HEK293 (cell line): Measurements from ENCODE around the gene STX11.

ENCODE experiments used
- ELK4 ChIP-seq: IDR thresholded peaks from 2 replicates; pipeline ENCODE4 v1.6.1; 2011; ENCODE audit warnings: mild to moderate bottlenecking, low read depth, low read length, borderline replicate concordance
- GLIS2 ChIP-seq: fragments of 450-650 bp; formaldehyde crosslinking; IDR thresholded peaks from 2 replicates; pipeline ENCODE4 v1.5.1; 2016; ENCODE audit warnings: missing biosample characterization, missing genetic modification characterization
- KLF7 ChIP-seq: fragments of 450-650 bp; formaldehyde crosslinking; IDR thresholded peaks from 2 replicates; pipeline ENCODE4 v1.5.1; 2016; ENCODE audit warnings: missing biosample characterization, missing genetic modification characterization, borderline replicate concordance
- MZF1 ChIP-seq: fragments of 450-650 bp; formaldehyde crosslinking; IDR thresholded peaks from 2 replicates; pipeline ENCODE4 v1.5.1; 2017; ENCODE audit warnings: missing biosample characterization, missing genetic modification characterization, borderline replicate concordance
- PRDM2 ChIP-seq: fragments of 450-650 bp; formaldehyde crosslinking; IDR thresholded peaks from 2 replicates; pipeline ENCODE4 v1.5.1; 2016; ENCODE audit warnings: missing biosample characterization, missing genetic modification characterization, borderline replicate concordance
- SCRT1 ChIP-seq: fragments of 450-650 bp; formaldehyde crosslinking; IDR thresholded peaks from 2 replicates; pipeline ENCODE4 v1.5.1; 2016; ENCODE audit warnings: missing biosample characterization, missing genetic modification characterization, borderline replicate concordance
- SCRT2 ChIP-seq: fragments of 450-650 bp; formaldehyde crosslinking; IDR thresholded peaks from 2 replicates; pipeline ENCODE4 v1.5.1; 2016; ENCODE audit warnings: missing biosample characterization, missing genetic modification characterization
- TRIM28 ChIP-seq: IDR thresholded peaks from 2 replicates; pipeline ENCODE4 v1.6.1; 2011; ENCODE audit warnings: low read length, control low read depth, borderline replicate concordance
- ZFP41 ChIP-seq: fragments of 450-650 bp; formaldehyde crosslinking; IDR thresholded peaks from 2 replicates; pipeline ENCODE4 v1.5.1; 2016; ENCODE audit warnings: missing biosample characterization, missing genetic modification characterization, borderline replicate concordance
- ZNF2 ChIP-seq: fragments of 450-650 bp; formaldehyde crosslinking; IDR thresholded peaks from 2 replicates; pipeline ENCODE4 v1.5.1; 2016; ENCODE audit warnings: missing biosample characterization, missing genetic modification characterization
- ZNF404 ChIP-seq: fragments of 450-650 bp; formaldehyde crosslinking; IDR thresholded peaks from 2 replicates; pipeline ENCODE4 v1.5.1; 2017; ENCODE audit warnings: missing biosample characterization, missing genetic modification characterization
- ZNF416 ChIP-seq: fragments of 450-650 bp; formaldehyde crosslinking; IDR thresholded peaks from 2 replicates; pipeline ENCODE4 v1.5.1; 2016; ENCODE audit warnings: missing biosample characterization, missing genetic modification characterization
- ZNF518A ChIP-seq: fragments of 450-650 bp; formaldehyde crosslinking; conservative IDR thresholded peaks from 2 replicates; pipeline ENCODE4 v1.5.1; 2016; ENCODE audit warnings: low read depth, missing biosample characterization, missing genetic modification characterization
- ZNF560 ChIP-seq: fragments of 450-650 bp; formaldehyde crosslinking; IDR thresholded peaks from 2 replicates; pipeline ENCODE4 v1.5.1; 2017; ENCODE audit warnings: missing biosample characterization, missing genetic modification characterization, borderline replicate concordance
- ZNF791 ChIP-seq: fragments of 450-650 bp; formaldehyde crosslinking; IDR thresholded peaks from 2 replicates; pipeline ENCODE4 v1.5.1; 2016; ENCODE audit warnings: missing biosample characterization, missing genetic modification characterization
- ZNF837 ChIP-seq: fragments of 450-650 bp; formaldehyde crosslinking; IDR thresholded peaks from 2 replicates; pipeline ENCODE4 v1.5.1; 2016; ENCODE audit warnings: missing biosample characterization, missing genetic modification characterization
- TF ChIP-seq, protein P1 (sequence below): fragments of 450-650 bp; formaldehyde crosslinking; IDR thresholded peaks from 2 replicates; pipeline ENCODE4 v1.5.1; 2017; ENCODE audit warnings: missing biosample characterization, missing genetic modification characterization
- TF ChIP-seq, protein P2 (sequence below): fragments of 450-650 bp; formaldehyde crosslinking; IDR thresholded peaks from 2 replicates; pipeline ENCODE4 v1.5.1; 2016; ENCODE audit warnings: missing biosample characterization, missing genetic modification characterization, low read depth
- TF ChIP-seq, protein P3 (sequence below): fragments of 450-650 bp; formaldehyde crosslinking; IDR thresholded peaks from 2 replicates; pipeline ENCODE4 v1.5.1; 2016; ENCODE audit warnings: missing biosample characterization, missing genetic modification characterization

STX11 gene

DNA sequence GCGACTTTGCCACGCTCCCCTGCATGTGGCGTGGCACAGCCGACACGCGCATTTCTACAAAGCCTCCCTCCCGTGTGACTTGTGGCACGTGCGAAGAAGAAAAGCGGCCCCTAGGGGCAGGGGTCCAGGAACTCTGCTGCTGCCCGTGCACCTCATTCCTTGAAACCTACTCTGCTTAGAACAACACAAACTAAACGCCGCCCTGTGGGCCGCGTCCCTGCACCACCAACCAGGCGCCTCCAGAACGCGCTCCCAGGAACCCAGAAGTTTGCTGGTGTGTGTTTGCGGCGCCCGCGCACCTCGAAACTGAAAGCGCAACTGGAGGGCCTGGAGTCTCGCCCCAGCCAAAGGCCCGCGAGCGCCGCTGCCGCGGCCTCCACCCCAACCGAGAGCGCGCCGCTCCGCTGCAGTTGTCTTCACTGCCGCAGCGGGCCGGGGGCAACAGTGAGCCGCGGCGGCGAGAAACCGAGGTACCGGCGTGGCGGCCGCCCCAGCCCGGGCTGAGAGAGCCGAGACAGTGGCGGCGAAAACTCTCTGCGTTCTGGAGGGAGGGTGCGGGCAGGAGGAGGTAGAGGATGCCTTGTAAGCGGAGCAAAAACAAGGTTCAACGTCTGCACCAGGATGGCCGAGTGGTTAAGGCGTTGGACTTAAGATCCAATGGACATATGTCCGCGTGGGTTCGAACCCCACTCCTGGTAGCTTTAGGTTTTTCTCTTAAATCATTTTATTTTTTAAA is 65.8 kb downstream of the STX11 start (continued):
- no peak; the same call in 1 of the 2 replicates for TF ChIP-seq ZNF518A (tag by site-specific recombination)
- TF ChIP-seq ZFP41 (tag by site-specific recombination), result no peak
- TF ChIP-seq MZF1, result no peak
- TF ChIP-seq ZNF837 (tag by site-specific recombination), result peak; percentile 97
- TF ChIP-seq ZNF404 (tag by site-specific recombination), result no peak
- no peak for TF ChIP-seq ZNF416 (tag by site-specific recombination)
- TF ChIP-seq, protein P1, sequence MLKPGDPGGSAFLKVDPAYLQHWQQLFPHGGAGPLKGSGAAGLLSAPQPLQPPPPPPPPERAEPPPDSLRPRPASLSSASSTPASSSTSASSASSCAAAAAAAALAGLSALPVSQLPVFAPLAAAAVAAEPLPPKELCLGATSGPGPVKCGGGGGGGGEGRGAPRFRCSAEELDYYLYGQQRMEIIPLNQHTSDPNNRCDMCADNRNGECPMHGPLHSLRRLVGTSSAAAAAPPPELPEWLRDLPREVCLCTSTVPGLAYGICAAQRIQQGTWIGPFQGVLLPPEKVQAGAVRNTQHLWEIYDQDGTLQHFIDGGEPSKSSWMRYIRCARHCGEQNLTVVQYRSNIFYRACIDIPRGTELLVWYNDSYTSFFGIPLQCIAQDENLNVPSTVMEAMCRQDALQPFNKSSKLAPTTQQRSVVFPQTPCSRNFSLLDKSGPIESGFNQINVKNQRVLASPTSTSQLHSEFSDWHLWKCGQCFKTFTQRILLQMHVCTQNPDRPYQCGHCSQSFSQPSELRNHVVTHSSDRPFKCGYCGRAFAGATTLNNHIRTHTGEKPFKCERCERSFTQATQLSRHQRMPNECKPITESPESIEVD (tag by site-specific recombination), result no peak
- TF ChIP-seq SCRT2, result peak; percentile 57; the same call in 1 of the 2 replicates
- TF ChIP-seq ZNF2 (tag by site-specific recombination), result peak; percentile 81; the same call in 1 of the 2 replicates
- no peak for TF ChIP-seq ELK4
- no peak for TF ChIP-seq PRDM2 (tag by site-specific recombination)
- TF ChIP-seq, protein P2, sequence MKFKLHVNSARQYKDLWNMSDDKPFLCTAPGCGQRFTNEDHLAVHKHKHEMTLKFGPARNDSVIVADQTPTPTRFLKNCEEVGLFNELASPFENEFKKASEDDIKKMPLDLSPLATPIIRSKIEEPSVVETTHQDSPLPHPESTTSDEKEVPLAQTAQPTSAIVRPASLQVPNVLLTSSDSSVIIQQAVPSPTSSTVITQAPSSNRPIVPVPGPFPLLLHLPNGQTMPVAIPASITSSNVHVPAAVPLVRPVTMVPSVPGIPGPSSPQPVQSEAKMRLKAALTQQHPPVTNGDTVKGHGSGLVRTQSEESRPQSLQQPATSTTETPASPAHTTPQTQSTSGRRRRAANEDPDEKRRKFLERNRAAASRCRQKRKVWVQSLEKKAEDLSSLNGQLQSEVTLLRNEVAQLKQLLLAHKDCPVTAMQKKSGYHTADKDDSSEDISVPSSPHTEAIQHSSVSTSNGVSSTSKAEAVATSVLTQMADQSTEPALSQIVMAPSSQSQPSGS (tag by site-specific recombination), result no peak
- TF ChIP-seq TRIM28, result peak; percentile 83
- no peak for TF ChIP-seq ZNF791 (tag by site-specific recombination)
- TF ChIP-seq GLIS2 (tag by site-specific recombination), result peak; percentile 67
- no peak for TF ChIP-seq SCRT1 (tag by site-specific recombination)
- peak; percentile 13; the same call in 1 of the 2 replicates for TF ChIP-seq KLF7 (tag by site-specific recombination)
- no peak for TF ChIP-seq ZNF560 (tag by site-specific recombination)
- TF ChIP-seq, protein P3, sequence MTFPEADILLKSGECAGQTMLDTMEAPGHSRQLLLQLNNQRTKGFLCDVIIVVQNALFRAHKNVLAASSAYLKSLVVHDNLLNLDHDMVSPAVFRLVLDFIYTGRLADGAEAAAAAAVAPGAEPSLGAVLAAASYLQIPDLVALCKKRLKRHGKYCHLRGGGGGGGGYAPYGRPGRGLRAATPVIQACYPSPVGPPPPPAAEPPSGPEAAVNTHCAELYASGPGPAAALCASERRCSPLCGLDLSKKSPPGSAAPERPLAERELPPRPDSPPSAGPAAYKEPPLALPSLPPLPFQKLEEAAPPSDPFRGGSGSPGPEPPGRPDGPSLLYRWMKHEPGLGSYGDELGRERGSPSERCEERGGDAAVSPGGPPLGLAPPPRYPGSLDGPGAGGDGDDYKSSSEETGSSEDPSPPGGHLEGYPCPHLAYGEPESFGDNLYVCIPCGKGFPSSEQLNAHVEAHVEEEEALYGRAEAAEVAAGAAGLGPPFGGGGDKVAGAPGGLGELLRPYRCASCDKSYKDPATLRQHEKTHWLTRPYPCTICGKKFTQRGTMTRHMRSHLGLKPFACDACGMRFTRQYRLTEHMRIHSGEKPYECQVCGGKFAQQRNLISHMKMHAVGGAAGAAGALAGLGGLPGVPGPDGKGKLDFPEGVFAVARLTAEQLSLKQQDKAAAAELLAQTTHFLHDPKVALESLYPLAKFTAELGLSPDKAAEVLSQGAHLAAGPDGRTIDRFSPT (tag by site-specific recombination), result peak; percentile 64
